Sciatic nerve (tissue), 2 donors: ENCODE results near the gene SRRM4. TPM values are rescaled to one million over a fixed set of nuclear protein-coding genes. Genes with fewer than 3 reads are reported as not detected.

Experiments
- ATAC-seq: fragments of 200-7000 bp; cut with Tn5 transposase; one replicate; pipeline ENCODE4 v1.9.1; 2020; ENCODE audit warnings: mild to moderate bottlenecking, moderate library complexity
- DNase-seq: peaks from one replicate; pipeline ENCODE4 v3.0.0-alpha.2; 2020; ENCODE audit warnings: low spot score
- intact Hi-C: fragments of 100-400 bp; cut with DNase I; formaldehyde crosslinking; loops from one replicate; pipeline ENCODE4 v1.14.2; 2022
- total RNA-seq: library from RNA; stranded (reverse); fragmentation: NEBNext Ultra II Directional; extraction: Animal tissue kit (Norgen Biotek cat#: 25700); gene quantifications from one replicate; pipeline ENCODE4 v1.2.1, GENCODE V29; 2021
- donor health status: DM: no; HTN: no; CAD: no.
- donor health status: DM: no; HTN: no; CAD: no.

SRRM4 gene
- 0.04 TPM for total RNA-seq

DNA sequence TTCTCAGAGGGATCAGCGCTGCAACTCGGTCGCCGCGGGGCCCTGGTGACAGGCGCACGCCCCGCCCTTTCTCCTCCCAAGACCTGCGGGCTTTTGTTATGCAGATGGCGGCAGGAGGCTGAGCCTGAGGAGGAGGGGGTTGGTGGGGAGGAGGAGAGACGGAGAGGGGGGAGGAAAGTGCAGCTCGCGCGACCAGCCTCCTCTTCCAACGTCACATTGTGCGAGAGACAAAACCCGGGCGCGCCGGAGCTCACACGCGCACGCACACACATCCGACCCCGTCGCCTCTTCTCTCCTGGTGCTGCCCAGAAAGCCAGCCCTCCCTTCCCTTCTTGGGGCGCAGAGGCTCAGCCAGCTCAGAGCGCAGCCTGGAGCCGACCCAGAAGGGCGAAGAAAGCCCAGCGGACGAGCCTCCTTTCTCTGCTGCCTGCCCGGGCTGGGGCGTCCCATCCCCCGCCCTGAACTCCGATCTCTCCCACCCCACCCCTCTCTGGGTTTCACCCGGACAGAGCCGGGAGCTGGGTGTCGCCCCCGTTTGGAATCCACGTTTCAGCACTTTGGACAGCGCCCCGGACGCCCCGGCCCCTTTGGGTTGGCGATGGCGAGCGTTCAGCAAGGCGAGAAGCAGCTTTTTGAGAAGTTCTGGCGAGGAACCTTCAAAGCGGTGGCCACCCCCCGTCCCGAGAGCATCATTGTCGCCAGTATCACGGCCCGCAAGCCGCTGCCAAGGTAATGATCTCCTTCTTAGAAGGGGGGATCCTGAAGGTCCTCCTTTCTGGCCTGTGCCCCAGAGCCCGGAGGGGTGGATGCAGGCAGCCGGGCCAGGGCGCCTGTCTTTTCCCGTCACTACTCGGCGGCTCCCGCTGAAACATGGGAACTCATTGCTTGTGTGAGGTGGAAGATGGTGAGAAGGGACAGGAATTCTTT, at the start of gene SRRM4:
Gene SRRM4, plus strand, starts transcription at position 257 of the 927 bp plus-strand sequence. Its CDS starts 342 bp downstream, at position 599.
- intact Hi-C loops = no loop called here
- ATAC-seq (no peak), DNase-seq (no peak)

- DNase-seq (no peak), ATAC-seq (no peak)
- intact Hi-C loops = no loop called here
These were observed 35.1 kb upstream of the SRRM4 start for GRCh38 chr12:118946256-118946655.

DNA sequence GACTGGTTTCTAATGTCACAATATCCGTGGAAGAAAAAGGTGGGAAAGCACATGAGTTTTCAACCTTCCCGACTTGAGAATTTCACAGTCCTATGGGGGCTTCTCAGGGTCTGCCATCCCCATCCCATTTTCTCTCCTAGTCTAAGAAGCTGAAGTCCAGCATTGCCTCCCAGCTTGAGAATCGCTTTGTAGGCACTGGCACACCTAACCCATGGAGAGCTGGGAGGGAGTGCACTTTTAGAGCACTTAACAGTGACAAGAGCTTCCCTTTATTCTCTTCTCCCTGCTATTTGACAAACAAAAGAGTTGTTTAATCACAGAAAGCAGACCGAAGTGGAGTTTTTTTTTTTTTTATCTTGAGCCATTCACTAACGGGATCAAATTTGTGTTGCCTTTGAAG, 22.8 kb upstream of the SRRM4 start:
- ATAC-seq (no peak), DNase-seq (no peak)
- intact Hi-C loops = no loop called here

- intact Hi-C loops = no loop called here
- ATAC-seq (no peak), DNase-seq (no peak)
These were observed 22.0 kb upstream of the SRRM4 start for GRCh38 chr12:118959348-118959747.

- DNase-seq (no peak), ATAC-seq (no peak)
- intact Hi-C loops = no loop called here
These were observed 21.3 kb upstream of the SRRM4 start for GRCh38 chr12:118959985-118960560.

DNA sequence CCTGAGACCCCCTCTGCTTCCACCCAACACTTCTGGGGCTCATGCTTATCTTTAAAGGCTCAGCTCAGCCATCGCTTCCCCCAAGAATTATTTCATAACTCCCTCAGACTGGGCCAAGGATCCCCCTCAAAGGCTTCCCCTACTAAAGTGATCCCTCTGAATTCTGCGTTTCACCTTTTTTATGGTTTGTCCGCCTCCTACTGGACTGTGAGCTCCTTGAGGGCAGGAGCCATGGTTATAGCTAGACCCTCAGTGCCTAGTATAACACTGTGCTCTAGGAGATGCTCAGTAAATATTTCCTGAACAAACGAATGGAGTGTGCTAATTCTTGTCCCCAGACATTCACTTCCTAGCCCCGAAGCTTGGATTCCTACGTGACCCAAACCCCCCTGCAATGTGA, 20.5 kb upstream of the SRRM4 start:
- no peak for DNase-seq
- no peak for ATAC-seq
- intact Hi-C loops = no loop called here

DNA sequence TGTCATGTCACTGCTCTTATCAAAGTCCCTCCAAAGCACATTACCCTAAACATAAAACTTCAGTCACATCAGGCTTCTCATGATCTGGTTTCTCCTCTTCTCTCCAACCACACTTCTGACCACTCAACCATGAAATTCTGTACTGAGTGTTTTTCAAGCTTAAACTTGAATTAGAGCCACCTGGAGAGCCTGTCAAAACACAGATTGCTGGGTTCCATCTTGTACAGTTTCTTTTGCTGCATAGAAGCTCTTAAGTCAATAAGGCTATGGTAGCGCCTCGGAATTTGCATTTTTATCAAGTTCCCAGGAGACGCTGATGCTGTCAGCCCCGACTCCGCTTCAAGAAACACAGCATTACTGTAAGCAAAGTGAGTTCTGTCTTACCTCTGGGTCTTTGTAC, 16.4 kb upstream of the SRRM4 start:
- DNase-seq (no peak), ATAC-seq (no peak)
- intact Hi-C loops = no loop called here

DNA sequence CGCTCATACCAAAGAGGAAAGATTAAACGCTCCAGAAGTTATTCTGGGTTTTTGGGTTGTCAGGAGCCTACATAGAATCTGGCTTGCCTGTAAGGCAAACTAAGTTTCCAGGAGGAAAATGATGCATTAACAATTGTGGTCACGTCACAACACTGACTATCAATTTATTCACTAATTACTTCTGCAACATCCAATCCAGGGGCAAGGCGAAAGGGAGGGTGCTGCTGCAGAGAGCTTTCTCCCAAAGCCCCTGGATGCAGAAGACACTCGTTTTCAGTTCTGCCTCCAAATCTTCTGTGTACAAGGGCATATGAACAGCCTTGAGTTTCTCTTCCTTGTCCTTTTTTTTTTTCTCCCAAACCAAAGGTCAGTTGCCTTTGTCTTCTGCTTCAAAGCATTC, 10.5 kb upstream of the SRRM4 start:
- ATAC-seq = no peak
- intact Hi-C loops = no loop called here

GRCh38 chr12:118972982-118973381, 8.4 kb upstream of the SRRM4 start:
- DNase-seq (no peak), ATAC-seq (no peak)
- intact Hi-C loops = no loop called here

More for the DNA sequence above, 10.5 kb upstream of the SRRM4 start:
- DNase-seq = no peak

GRCh38 chr12:118979763-118980406, 1.5 kb upstream of the SRRM4 start:
- ATAC-seq = no peak
- intact Hi-C loops = no loop called here
- no peak for DNase-seq

DNA sequence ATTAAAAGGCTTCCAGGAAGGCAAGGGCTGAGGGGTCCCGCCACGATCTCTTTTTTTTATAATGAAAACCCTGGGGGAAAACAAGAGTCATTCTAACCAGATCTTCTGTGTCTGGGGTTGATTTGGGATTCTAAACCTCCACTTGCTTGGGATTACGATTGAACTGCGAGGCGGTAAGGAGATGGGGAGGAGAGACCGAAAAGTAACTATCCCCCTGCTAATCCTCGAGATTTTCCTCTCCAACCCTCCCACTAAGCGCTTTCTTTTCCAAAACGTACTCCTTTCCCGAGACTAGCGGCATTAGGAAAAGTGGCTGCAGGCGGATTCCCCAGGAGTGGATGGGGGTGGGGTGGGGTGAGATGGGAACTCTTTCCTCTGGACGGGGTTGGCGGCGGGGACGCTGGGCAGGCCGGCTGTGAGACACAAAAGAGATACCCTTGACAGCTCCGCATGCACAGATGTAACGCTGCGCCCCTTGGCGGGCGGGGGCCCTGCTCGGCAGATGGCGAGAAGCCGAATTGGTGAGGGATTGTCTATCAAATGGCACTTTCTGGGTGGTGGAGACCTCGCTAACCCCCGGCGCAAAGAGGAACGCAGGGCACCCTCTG, 830 bp upstream of the SRRM4 start:
- DNase-seq = no peak
- ATAC-seq = no peak
- intact Hi-C loops = no loop called here

DNA sequence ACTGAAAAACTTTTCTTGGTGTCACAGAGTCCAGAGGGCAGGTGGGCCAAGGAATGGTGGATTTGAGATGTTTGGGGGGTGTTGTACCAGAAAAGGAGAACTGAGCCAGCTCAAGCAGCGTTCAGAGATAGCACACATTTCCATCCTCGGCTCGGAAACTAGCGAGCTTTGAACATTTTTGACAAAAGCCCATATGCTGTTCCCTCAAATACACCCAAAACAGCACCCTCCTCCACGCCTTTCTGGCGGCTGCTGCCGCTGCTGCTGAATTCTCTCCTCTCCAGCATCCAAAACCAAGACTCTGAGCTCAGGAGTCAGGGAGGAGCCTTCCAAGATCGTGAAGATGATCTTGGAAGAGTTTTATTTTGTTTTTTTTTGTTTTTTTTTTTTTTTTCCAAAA, 961 bp downstream of the SRRM4 start:
- ATAC-seq (no peak), DNase-seq (no peak)
- intact Hi-C loops = no loop called here

- intact Hi-C loops = no loop called here
- no peak for DNase-seq
- ATAC-seq = no peak
These were observed 1.8 kb downstream of the SRRM4 start for GRCh38 chr12:118982984-118983761.

GRCh38 chr12:118984161-118984943, 3.0 kb downstream of the SRRM4 start:
- no peak for ATAC-seq
- intact Hi-C loops = no loop called here
- DNase-seq = no peak

DNA sequence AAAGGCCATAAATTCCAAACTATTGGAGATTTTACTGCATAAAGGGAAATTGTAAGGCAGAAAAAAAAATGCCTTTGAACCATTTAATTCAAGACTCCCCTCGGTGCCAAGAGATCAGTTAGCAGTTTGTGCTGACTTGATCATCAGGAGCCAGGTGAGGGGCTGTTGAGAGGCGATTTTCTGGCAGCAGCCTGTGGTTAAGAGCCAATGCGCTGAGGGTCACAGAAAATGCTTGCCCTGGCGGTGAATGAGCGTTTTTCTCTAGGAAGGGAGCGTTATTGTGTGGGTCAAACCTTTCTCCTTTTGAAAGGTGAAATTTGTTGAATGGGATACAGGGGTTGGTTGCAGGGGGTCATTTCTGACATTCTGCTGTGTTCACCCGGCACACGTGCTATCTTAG, 4.7 kb downstream of the SRRM4 start:
- no peak for ATAC-seq
- intact Hi-C loops = no loop called here
- DNase-seq = no peak

DNA sequence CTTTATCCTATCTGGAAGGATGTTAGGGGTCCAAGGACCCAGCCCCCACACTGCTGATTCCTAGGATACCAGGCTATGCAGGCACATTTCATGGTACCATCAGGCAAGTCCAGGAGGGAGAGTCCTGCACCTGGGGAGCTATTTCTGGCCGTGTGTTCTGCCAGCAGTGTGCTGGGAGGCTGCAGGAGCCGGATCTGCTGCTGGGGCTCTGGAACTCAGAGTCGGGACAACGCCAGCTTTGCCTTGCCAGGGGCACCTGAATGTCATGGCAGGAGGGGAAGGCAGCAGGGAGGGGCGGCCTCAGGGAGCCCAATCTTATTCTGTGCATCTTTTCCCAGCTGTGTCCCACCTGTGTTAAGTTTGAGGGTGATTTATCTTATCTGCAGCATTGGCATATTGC, 17.8 kb downstream of the SRRM4 start:
- DNase-seq (no peak), ATAC-seq (no peak)

GRCh38 chr12:119005085-119005484, 23.7 kb downstream of the SRRM4 start:
- ATAC-seq (no peak), DNase-seq (no peak)
- intact Hi-C loops = no loop called here

More for the DNA sequence above, 17.8 kb downstream of the SRRM4 start:
- intact Hi-C loops = no loop called here

GRCh38 chr12:119005913-119006312, 24.6 kb downstream of the SRRM4 start:
- DNase-seq (no peak), ATAC-seq (no peak)
- intact Hi-C loops = no loop called here
